Activated gamma-delta T cell treated with anti-CD3 and anti-CD28 coated beads, Interleukin-2, amount 50 U/mL, for 16 hours (primary cell): Measurements from ENCODE around the gene TMC6.
A peak's percentile ranks its signal among the peaks of the same experiment; 100 is the strongest.
"Not testable (repeated sequence)": the region's sequence is repeated elsewhere in the genome, so short reads cannot be mapped to it uniquely, and the experiment has no call there.

Source experiments
- DNase-seq: peaks from one replicate; pipeline ENCODE4 v3.0.0-alpha.2; 2020; ENCODE audit warnings: low read depth

Gene TMC6

DNA sequence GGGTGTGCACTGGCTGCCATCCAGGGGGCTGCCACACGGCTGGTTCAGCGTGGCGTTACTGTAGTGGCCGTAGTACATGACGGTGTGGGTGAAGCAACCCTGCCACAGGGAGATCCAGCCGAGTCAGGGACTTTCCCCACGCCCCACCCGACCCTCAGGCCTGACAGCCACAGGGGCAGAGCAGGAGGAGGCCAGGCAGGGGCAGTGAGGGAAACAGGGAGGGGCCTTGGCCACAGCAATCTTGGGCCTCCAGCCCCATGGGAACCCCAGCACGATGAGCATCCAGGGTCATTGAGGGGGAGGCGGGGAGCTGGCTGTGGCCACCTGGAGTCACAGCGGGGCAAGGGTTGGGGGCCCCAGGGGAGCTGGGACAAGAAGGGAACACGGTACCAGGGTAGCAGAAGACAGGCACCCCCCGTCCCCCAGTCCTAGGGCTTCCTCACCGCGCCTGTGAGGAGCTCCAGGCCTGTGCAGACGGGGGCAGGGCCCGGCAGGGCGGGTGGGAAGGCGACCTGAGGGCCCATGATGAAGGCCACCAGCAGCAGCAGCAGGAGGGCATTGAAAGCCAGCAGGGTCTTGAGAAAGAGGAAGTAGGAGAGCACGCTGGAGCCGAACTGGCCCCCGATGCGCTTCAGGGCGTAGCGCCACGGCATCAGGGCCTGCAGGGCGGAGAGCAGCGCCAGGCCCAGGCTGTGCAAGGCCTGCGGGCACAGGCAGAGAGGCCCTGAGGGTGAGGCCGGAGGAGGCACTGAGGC is 4.3 kb downstream of the TMC6 start:
- DNase-seq = no peak

DNA sequence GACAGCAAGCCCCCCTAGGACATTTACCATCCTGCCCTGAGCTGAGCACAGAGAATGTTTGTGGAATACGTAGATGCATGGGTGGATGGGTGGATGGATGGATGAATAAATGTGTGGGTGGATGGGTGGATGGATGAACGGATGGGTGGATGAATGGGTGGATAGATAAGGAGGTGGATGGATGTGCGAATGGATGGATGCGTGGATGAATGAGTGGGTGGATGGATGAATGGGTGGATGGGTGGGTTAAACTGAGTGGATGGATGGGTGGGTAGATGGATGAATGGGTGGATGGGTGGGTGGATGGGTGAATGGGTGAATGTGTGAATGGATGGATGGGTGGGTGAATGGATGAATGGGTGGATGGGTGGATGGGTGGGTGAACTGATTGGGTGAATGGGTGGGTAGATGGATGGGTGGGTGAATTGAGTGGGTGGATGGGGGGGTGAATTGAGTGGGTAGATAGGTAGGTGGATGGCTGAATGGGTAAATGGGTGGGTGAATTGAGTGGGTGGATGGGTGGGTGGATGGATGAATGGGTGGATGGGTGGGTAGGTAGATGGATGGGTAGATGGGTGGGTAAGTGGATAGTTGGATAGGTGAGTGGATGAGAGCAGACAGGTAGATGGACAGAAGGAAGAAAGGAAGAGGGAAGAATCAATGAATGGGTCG is 5.2 kb downstream of the TMC6 start:
- no peak for DNase-seq

GRCh38 chr17:78122931-78123249 is 5.7 kb downstream of the TMC6 start:
- DNase-seq = no peak

- DNase-seq = no peak
Measured at GRCh38 chr17:78122216-78122930, 6.2 kb downstream of the TMC6 start.

- DNase-seq = no peak
Measured at GRCh38 chr17:78121801-78122215, 6.7 kb downstream of the TMC6 start.

- DNase-seq = no peak
Measured at GRCh38 chr17:78120971-78121800, 7.4 kb downstream of the TMC6 start.

DNA sequence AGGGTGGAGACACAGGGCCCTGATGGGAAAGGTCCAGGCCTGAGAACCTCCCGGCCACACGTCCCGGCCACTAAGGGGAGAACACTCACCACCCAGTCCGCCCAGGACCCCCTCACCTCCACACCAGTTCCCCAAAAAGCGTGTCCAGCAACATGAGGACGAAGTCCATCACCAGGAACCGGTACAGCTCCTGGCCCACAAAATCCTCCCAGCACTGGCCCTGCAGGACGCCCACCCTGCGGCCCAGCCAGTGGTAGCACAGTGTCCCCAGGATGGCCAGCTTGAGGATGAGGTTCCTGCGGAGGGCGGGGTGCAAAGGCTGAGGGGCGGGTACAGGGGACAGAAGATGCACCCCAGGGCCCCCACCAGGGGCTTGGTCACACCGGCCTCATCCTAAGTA is 8.0 kb downstream of the TMC6 start:
- no peak for DNase-seq

GRCh38 chr17:78118801-78119241 is 9.7 kb downstream of the TMC6 start:
- DNase-seq = no peak

DNA sequence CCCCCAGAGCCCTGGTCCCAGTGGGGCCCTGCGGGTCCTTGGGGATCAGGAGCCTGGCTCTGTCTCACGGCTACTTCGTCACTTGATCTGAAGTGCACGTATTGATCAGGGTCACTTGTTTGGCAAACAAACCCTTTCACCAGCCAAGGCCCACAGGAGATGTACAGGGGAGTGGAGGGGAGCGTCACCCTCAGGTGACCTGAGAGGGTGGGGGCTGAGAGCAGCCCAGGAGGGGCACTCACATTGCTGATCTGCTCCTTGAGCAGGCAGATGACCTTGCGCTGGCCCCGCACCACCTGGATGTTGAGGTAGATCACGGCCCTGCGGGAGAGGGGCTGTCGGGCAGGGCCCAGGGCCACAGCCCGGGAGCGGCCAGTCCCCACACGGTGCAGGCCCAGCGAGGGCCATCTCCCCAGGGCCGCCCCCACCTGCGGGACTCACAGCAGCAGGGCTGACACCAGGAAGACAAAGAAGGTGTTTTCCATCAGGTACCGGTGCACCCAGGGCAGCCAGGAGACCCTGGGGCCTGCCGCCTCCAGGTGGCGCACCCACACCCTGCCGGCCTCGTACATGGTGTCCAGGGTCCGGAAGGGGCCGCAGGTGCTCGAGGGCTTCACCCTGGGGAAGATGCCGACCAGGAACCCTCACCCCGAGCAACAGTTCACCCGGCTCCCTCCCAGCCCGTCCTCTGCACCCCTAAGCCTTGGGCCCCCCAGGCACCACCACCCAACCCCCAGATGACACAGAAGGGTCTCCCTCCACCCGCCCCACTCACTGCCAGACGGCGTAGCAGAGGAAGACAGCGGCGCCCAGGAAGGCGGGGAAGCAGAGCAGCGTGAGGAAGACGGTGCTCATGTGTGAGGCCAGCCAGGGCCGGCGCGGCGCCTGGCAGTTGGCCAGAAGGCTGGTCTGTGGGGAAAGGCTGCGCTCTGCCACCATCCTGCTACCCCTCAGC is 11.3 kb downstream of the TMC6 start:
- DNase-seq = no peak

DNA sequence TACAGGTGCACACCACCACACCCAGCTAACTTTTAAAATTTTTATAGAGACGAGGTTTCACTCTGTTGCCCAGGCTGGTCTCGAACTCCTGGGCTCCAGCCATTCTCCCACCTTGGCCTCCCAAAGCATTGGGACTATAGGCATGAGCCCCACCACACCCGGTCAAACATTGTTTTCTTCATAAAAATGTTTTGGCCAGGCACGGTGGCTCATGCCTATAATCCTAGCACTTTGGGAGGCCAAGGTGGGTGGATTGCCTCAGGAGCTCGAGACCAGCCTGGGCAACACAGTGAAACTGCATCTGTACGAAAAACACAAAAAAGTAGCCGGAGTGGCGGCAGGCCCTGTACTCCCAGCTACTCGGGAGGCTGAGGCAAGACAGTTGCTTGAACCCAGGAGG is 12.1 kb downstream of the TMC6 start:
- no peak for DNase-seq

DNA sequence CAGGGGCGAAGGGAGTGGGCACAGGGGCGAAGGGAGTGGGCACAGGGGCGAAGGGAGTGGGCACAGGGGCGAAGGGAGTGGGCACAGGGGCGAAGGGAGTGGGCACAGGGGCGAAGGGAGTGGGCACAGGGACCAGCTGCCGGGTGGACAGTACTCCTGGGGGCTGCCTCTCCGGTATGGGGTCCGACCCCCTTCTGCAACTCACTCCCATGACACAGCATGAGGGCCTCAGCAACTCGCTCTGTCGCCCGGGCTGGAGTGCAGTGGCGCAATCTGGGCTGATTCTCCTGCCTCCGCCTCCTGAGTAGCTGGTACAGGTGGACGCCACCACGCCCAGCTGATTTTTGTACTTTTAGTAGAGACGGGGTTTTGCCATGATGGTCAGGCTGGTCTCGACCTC is 12.8 kb downstream of the TMC6 start:
- not testable (repeated sequence) for DNase-seq

DNA sequence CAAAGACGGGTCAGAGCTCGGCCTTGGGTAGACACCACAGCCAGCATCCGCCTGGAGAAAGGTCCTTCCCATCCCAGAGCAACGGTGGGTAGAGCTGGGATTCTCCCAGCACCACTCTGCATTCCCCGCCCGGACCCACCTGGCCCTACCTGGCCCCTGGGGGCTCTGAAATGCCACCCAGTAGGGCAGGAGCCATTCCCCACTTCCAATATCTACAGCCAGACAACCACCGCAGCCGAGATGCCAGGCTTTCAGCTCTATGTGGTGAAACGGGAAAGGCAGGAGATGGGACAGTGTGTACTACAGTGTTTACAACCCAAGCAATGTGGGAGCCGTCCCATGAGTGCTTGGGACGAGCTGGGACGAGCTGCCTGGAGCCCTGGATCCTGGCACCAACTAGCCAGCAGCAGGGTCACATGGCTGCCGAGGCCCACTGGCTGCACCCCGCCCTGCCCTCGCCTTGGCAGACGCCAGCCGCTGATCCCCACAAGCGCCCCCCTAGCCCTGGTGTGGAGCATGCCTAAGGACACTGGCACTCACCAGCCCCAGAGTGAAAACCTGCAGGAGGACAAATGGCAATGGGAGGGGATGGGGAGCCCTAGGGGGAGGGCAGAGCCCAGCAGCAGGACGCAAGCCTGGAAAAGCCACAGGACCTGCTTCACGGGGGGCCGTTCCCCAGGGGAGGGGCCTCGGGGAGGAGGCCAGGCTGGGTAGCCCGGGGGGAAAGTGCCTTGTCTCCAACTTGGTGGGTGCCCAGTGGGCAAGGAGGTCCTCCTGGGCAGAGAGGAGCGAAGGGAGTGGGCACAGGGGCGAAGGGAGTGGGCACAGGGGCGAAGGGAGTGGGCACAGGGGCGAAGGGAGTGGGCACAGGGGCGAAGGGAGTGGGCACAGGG is 13.5 kb downstream of the TMC6 start:
- no peak for DNase-seq

DNA sequence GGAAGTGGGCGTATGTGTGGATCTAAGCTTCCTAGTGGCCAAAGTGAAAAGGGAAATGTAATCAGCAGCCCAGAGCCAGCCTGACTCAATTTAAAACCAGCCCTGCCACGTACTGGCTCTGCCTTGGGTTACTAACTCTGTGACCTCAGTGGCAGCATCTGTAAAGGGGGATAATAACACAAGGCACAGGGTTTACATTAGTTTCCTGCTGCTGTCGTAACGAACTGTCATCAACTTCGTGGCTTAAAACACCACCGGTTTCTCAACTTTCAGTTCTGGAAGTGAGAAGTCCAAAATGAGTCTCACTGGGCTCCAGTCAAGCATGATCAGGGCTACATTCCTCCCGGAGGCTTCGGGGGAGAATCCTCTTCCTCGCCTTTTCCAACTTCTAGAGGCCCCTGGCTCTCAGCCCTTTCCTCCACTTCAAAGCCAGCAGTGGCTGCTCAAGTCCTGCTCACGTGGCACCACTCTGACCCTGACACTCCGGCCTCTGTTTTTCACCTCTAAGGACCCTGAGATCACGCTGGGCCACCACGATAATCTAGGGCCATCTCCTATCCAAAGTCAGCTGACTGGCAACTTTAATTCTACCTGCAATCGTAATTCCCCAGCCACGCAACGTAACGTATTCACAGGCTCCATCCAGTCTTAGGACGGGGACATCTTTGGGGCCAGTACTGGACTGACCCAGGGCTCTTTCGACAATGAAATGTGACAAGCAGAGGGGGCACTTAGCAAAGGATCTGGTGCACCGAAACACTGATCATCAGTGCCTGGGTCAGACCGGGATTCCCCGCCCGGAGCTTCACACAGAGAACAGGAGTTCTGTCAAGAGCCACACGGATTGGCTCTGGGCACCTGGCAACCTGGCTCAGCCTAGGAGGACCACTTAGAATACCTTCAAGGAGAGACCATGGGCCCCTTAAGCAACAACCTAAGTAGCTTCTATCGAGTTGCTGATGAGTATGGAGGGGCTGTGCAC is 14.5 kb downstream of the TMC6 start:
- DNase-seq = no peak

- peak; percentile 74 for DNase-seq
Measured at GRCh38 chr17:78112518-78113471, 15.8 kb downstream of the TMC6 start.

DNA sequence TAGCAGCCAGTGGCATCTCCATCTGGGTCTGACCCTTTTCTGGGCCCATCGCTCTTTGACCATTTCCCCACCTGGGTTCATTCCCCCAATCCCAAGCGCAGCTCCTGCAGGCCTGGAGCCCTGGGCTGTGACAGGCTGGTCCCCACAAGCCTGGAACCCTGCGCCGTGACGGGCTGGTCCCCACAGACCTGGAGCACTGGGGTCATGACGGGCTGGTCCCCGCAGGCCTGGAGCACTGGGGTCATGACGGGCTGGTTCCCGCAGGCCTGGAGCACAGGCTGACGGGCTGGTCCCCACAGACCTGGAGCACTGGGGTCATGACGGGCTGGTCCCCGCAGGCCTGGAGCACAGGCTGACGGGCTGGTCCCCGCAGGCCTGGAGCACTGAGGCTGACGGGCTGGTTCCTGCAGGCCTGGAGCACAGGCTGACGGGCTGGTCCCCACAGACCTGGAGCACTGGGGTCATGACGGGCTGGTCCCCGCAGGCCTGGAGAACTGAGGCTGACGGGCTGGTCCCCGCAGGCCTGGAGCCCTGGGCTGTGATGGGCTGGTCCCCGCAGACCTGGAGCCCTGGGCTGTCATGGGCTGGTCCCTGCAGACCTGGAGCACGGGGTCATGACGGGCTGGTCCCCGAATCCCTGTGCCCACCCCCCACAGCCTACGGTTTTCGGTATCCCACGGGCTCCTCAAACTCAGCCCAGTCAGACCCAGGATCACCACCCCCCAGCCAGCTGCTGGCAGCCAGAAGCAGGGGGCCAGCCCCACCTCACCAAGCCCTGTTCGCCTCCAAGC is 16.6 kb downstream of the TMC6 start:
- no peak for DNase-seq

DNA sequence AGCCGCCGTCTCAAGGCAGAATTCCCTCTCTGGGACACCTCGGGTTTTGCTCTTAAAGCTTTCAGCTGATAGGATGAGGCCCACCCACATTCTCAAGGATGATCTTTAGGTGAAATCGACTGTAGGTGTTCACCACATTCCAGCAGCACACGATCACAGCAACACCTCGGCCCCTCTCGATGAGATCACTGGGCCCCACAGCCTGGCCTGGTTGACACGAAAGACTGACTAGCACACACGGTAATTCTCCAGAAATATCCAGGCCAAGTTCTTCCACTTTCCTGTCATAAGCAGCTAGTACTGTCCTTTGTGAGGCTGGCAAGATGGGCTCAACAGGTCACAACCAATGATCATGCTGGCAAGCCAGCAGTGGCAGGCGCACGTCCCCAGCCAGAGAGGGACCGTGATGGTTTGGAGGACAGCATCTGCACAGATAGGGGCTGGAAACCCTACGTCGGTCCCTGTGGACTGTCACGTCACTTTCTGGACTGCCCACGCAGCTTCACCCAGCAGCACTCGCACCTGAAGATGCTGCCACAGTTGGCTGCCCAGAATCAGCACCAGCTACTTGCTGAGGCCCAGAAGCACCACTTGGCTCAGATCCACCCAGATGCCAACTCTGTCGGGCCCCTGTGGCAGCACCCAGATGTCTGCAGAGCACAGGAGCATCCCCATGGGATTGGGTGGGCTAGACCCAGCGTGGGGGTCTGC is 17.4 kb downstream of the TMC6 start:
- DNase-seq = no peak
